Measurements from ENCODE around the gene LAMB4. TPM values are rescaled to one million over a fixed set of nuclear protein-coding genes. Genes with fewer than 3 reads are reported as not detected.
A peak's percentile ranks its signal among the peaks of the same experiment; 100 is the strongest.

The LAMB4 gene
- total RNA-seq, 2 donors from 2014 or later: 0.26 to 2.0 TPM

DNA sequence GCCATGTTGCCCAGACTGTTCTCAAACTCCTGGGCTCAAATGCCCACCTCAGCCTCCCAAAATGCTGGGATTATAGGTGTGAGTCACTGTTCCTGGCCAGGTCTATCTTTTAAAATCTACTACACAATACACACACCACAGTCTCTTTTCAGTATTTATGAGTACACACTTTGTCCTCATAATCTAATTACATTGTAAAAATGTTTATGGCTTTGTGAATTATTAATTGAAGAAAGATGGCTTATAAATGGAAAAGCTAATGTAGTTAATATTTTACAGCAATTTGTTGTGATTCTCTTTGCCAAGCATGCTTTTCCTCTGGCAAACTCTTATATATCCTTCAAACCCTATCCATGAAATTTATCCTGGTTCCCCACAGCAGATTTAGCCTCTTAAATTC lies 22.0 kb downstream of the LAMB4 start:
- H3K27me3 ChIP-seq: no peaks in the 10 kb centered on the region
- ATAC-seq (no peak), DNase-seq (no peak)
- no peak overlapping the region for H3K4me3 ChIP-seq
- H3K9me3 ChIP-seq: no peaks in the 10 kb centered on the region
- no peaks in the 10 kb centered on the region for H3K36me3 ChIP-seq (replicated peaks in 1 of 2; ENCODE audit: insufficient read depth in 1 of 2, low read depth in 2 of 2)
- H3K27ac ChIP-seq: no peak overlapping the region
- TF ChIP-seq POLR2A (IDR thresholded peaks at IDR 0.05): no peak
- TF ChIP-seq, protein P1, sequence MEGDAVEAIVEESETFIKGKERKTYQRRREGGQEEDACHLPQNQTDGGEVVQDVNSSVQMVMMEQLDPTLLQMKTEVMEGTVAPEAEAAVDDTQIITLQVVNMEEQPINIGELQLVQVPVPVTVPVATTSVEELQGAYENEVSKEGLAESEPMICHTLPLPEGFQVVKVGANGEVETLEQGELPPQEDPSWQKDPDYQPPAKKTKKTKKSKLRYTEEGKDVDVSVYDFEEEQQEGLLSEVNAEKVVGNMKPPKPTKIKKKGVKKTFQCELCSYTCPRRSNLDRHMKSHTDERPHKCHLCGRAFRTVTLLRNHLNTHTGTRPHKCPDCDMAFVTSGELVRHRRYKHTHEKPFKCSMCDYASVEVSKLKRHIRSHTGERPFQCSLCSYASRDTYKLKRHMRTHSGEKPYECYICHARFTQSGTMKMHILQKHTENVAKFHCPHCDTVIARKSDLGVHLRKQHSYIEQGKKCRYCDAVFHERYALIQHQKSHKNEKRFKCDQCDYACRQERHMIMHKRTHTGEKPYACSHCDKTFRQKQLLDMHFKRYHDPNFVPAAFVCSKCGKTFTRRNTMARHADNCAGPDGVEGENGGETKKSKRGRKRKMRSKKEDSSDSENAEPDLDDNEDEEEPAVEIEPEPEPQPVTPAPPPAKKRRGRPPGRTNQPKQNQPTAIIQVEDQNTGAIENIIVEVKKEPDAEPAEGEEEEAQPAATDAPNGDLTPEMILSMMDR (IDR thresholded peaks at IDR 0.05): no peak
- intact Hi-C loops (cut with DNase I): no loop called here
- peaks cover 4% of the 10 kb centered on the region for H3K4me1 ChIP-seq

DNA sequence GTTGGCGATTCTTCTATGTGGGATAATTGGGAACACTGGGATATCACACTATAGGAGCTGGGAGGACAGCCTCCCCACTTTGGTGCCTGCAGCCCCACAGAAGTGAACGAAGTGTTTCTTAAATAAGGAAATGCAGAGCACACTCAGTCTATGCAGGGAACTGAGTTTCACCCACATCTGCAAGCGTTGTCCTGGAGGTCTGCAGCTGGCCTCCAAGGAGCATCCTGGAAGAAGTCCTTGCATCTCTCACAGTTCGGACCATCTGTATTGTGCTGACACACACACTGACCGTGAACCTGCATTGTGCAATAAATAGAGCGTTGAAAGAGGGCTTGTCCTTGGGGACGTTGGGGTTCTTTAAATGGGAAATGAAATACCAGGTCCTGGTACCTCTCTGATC lies 25.8 kb downstream of the LAMB4 start:
- H3K27me3 ChIP-seq: no peaks in the 10 kb centered on the region
- no peaks in the 10 kb centered on the region for H3K36me3 ChIP-seq (replicated peaks in 1 of 2; ENCODE audit: insufficient read depth in 1 of 2, low read depth in 2 of 2)
- no peak for DNase-seq
- 71 to 72% methylated on average over 7 of the region's 7 CpGs for WGBS, 2 donors
- no peak overlapping the region for H3K4me3 ChIP-seq
- no peak for TF ChIP-seq POLR2A (IDR thresholded peaks at IDR 0.05)
- TF ChIP-seq, protein P1 (IDR thresholded peaks at IDR 0.05): no peak
- ATAC-seq: peak; percentile 33
- intact Hi-C loops (cut with DNase I): no loop called here
- H3K4me1 ChIP-seq: peaks cover under 1% of the 10 kb centered on the region
- no peaks in the 10 kb centered on the region for H3K9me3 ChIP-seq
- no peak overlapping the region for H3K27ac ChIP-seq

DNA sequence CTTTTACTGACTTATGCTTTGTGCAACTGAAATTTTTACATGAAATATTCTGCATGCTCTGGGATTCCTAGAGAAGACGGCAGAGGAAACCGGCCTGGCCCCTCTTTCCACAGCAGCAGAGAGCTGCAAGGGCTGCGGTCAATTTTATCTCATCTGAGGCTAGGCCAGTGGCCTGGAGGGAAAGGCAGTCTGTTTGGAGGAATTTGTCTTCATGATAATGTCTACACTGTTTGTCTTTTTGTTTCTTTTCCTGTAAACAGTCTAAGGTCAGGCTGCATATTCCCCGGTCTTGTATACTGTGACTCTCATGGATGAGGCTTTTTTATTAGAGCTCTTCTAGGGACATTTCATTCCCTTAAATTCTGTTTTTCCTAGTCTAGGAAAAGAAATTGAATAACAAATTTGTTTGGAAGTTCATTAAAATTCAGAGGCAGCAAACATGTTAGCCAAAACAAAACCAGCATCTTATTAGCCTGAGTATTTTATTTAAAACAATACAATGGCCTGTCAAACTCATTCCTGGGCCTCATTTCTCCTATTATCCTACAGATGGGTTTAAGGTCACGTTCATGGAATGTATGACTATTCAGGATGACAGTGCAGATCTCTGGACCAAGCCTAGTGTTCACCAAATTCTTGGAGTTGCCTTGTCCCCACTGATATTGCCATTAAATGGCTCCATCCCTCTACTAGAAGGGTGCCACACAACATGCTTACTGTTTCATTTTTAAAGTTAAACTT lies 26.4 kb downstream of the LAMB4 start:
- ATAC-seq (no peak), DNase-seq (no peak)
- no peak overlapping the region for H3K4me3 ChIP-seq
- intact Hi-C loops (cut with DNase I): no loop called here
- TF ChIP-seq, protein P1 (IDR thresholded peaks at IDR 0.05): no peak
- TF ChIP-seq POLR2A (IDR thresholded peaks at IDR 0.05): no peak
- no peaks in the 10 kb centered on the region for H3K36me3 ChIP-seq (replicated peaks in 1 of 2; ENCODE audit: insufficient read depth in 1 of 2, low read depth in 2 of 2)
- no peak overlapping the region for H3K27ac ChIP-seq
- no peaks in the 10 kb centered on the region for H3K27me3 ChIP-seq
- H3K9me3 ChIP-seq: no peaks in the 10 kb centered on the region
- H3K4me1 ChIP-seq: no peaks in the 10 kb centered on the region
- WGBS, 2 donors: 84% methylated on average over 5 of the region's 5 CpGs

DNA sequence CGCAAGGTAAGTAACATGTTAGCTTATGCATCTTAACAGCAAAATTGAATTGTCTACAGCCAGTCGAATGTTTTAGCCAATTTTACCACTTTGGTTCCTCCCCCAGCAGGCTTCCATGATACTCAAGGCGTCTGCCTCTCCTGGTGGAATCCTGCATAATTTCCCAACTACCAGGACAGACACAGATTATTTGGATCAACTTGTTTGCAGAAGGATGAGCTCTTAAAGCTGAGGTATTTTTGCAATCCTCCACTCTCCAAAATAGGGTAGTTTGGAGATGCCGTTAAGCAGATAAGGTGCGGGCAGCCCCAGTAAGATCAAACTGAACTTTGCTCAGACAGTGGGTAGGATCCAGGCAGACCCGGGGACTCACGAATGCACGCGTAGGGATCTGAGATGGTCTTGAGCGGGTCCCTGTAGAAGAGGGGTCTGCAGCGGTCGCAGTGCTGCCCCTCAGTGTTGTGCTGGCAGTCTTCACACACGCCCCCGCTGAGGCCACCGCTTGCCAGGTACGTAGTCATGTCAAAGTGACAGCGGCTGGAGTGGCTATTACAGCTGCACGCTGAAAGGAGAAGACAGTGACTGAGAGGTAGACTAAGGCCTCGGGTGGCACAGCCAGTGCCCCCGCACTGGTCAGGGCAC lies 27.4 kb downstream of the LAMB4 start:
- Histone ChIP-seq H3K27me3 (no peaks in the 10 kb centered on the region), H3K4me1 (no peaks in the 10 kb centered on the region), H3K36me3 (replicated peaks in 1 of 2; ENCODE audit: insufficient read depth in 1 of 2, low read depth in 2 of 2) (no peaks in the 10 kb centered on the region), H3K9me3 (no peaks in the 10 kb centered on the region), H3K27ac (no peak overlapping the region), H3K4me3 (no peak overlapping the region)
- WGBS, 2 donors: 91% methylated on average over 19 to 20 of the region's 20 CpGs
- no peak for DNase-seq
- intact Hi-C loops (cut with DNase I): no loop called here
- TF ChIP-seq, protein P1 (IDR thresholded peaks at IDR 0.05): no peak
- TF ChIP-seq POLR2A (IDR thresholded peaks at IDR 0.05): no peak
- ATAC-seq: no peak

DNA sequence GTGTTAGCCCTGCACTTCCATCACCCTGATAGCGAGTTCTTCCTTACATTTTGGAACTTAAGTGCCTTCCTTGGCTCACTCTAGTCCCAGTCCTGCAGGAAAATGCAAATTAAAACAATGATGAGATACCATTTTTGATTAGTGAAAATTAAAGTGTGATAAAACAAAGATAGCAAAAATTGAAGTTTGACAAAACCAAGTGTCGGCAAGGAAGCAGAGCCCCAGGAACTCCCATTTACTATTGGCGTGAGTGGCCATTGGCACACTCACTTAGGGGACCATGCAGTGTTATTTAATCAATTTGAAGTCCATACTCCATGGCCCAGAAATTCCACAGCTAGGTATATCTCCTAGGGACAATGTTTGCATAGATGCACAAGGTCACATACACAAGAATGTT lies 28.4 kb downstream of the LAMB4 start:
- H3K4me1 ChIP-seq: no peaks in the 10 kb centered on the region
- TF ChIP-seq POLR2A (IDR thresholded peaks at IDR 0.05): no peak
- TF ChIP-seq, protein P1 (IDR thresholded peaks at IDR 0.05): no peak
- H3K27ac ChIP-seq: no peak overlapping the region
- no peaks in the 10 kb centered on the region for H3K36me3 ChIP-seq (replicated peaks in 1 of 2; ENCODE audit: insufficient read depth in 1 of 2, low read depth in 2 of 2)
- H3K4me3 ChIP-seq: no peak overlapping the region
- WGBS, 2 donors: 94 to 98% methylated on average over 3 of the region's 3 CpGs
- DNase-seq (no peak), ATAC-seq (no peak)
- no peaks in the 10 kb centered on the region for H3K27me3 ChIP-seq
- H3K9me3 ChIP-seq: no peaks in the 10 kb centered on the region
- intact Hi-C loops (cut with DNase I): no loop called here

Measured in body of pancreas (tissue), 4 donors.